RWPE2 (cell line): ENCODE measurements around the gene INVS.

Experiments
- ATAC-seq: fragments of 200-7000 bp; cut with Tn5 transposase; 3 replicates; pipeline ENCODE4 v1.9.1; 2021; ENCODE audit warnings: low read depth
- DNase-seq: peaks from one replicate; pipeline ENCODE4 v3.0.0-alpha.2; 2020; ENCODE audit warnings: low spot score
- H3K27ac ChIP-seq: fragments of 450-650 bp; 2 replicates; pipeline ENCODE4 v1.5.1; 2017; ENCODE audit warnings: mild to moderate bottlenecking; ENCODE audit not compliant: poor library complexity, severe bottlenecking
- H3K27me3 ChIP-seq: fragments of 250-450 bp; sonication (Bioruptor Pico); 2 replicates; pipeline ENCODE4 v1.5.1; 2021; ENCODE audit warnings: mild to moderate bottlenecking, moderate library complexity; ENCODE audit not compliant: insufficient read depth, poor library complexity, severe bottlenecking
- H3K36me3 ChIP-seq: fragments of 250-450 bp; sonication (Bioruptor Pico); 2 replicates; pipeline ENCODE4 v1.5.1; 2020; ENCODE audit warnings: low read depth, mild to moderate bottlenecking, moderate library complexity
- H3K4me1 ChIP-seq: fragments of 250-450 bp; sonication (Bioruptor Pico); 2 replicates; pipeline ENCODE4 v1.5.1; 2021; ENCODE audit warnings: mild to moderate bottlenecking, moderate library complexity; ENCODE audit not compliant: insufficient read depth, poor library complexity, severe bottlenecking
- H3K4me3 ChIP-seq: fragments of 250-450 bp; sonication (Bioruptor Pico); 2 replicates; pipeline ENCODE4 v1.5.1; 2021; ENCODE audit warnings: mild to moderate bottlenecking, moderate library complexity; ENCODE audit not compliant: severe bottlenecking
- H3K9me3 ChIP-seq: fragments of 250-450 bp; sonication (Bioruptor Pico); 2 replicates; pipeline ENCODE4 v1.5.1; 2021; ENCODE audit warnings: mild to moderate bottlenecking, moderate library complexity; ENCODE audit not compliant: severe bottlenecking
- TF ChIP-seq, protein P1 (sequence below): fragments of 450-650 bp; IDR thresholded peaks from one replicate; pipeline ENCODE4 v1.5.1; 2017; ENCODE audit warnings: mild to moderate bottlenecking, moderate library complexity; ENCODE audit not compliant: poor library complexity, severe bottlenecking

INVS gene

DNA sequence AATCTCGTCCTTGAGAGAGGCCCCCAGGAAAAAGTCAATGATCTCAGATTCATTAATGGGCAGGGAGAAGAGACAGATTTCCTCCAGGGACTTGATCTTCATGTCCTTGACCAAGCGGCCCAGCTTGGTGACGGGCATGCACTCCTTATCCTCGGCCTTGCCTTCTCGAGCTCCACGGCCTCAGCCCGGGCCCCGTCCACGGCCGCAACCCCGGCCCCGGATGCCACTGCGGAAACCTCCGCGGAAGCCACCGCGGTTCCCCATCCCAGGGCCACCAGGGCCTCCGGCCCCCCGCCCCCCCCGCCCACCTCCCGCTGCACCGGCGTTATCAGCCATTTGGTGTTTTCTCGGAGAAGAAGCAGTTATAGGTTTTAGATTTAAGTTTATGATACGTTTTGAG is 18.3 kb downstream of the INVS start:
- no peaks in the 10 kb centered on the region for H3K4me1 ChIP-seq
- H3K36me3 ChIP-seq, result peaks cover 17% of the 10 kb centered on the region
- no peak overlapping the region for H3K4me3 ChIP-seq
- DNase-seq (no peak), ATAC-seq (no peak)
- peaks cover 2% of the 10 kb centered on the region for H3K9me3 ChIP-seq
- H3K27me3 ChIP-seq, result no peaks in the 10 kb centered on the region
- H3K27ac ChIP-seq, result no peak overlapping the region
- TF ChIP-seq, protein P1, sequence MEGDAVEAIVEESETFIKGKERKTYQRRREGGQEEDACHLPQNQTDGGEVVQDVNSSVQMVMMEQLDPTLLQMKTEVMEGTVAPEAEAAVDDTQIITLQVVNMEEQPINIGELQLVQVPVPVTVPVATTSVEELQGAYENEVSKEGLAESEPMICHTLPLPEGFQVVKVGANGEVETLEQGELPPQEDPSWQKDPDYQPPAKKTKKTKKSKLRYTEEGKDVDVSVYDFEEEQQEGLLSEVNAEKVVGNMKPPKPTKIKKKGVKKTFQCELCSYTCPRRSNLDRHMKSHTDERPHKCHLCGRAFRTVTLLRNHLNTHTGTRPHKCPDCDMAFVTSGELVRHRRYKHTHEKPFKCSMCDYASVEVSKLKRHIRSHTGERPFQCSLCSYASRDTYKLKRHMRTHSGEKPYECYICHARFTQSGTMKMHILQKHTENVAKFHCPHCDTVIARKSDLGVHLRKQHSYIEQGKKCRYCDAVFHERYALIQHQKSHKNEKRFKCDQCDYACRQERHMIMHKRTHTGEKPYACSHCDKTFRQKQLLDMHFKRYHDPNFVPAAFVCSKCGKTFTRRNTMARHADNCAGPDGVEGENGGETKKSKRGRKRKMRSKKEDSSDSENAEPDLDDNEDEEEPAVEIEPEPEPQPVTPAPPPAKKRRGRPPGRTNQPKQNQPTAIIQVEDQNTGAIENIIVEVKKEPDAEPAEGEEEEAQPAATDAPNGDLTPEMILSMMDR, result no peak

DNA sequence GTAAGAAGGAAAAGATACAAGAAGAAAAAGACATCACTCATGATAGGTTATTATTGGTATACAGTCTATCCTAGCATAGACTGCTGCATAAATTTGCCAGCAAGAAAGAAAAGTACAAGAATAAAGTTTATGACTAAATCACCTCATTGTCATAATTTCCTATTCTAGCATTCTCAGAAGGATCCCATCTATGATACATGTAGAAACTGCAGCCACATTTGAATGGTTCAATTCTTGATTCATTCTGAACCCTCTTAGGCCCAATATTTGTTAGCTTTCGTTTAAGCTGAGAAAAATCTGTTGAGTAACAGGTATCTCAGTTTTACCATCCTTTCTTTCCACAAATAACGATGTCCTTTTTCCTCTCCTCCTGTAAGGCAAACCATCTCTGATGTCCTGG is 21.2 kb downstream of the INVS start:
- Histone ChIP-seq H3K27ac (no peak overlapping the region), H3K9me3 (peaks cover 4% of the 10 kb centered on the region), H3K36me3 (peaks cover 21% of the 10 kb centered on the region), H3K27me3 (no peaks in the 10 kb centered on the region), H3K4me1 (no peaks in the 10 kb centered on the region), H3K4me3 (no peak overlapping the region)
- no peak for DNase-seq
- TF ChIP-seq, protein P1, result no peak
- ATAC-seq, result no peak

DNA sequence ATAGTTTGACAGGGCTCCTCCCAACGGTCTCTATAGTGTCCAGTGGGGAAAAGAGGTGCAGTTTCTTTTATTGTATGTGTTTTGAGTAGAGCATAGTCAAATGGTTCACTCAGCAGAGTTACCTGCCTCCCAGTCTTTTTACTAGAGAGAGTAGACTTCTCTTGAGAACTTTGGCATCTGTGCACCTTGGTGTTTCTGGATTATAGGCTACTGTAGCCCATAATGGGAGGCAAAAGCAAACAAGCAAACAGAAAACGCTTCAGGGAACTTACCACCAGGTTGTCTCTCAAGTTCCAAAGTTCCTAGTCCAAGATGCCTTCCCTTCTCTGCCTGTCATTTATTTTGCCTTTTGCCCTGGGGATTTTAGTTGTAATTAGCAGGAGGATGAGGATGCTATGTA is 26.2 kb downstream of the INVS start:
- Histone ChIP-seq H3K36me3 (peaks cover 47% of the 10 kb centered on the region), H3K4me3 (no peak overlapping the region), H3K27ac (no peak overlapping the region), H3K9me3 (peaks cover 4% of the 10 kb centered on the region), H3K27me3 (no peaks in the 10 kb centered on the region), H3K4me1 (no peaks in the 10 kb centered on the region)
- DNase-seq, result no peak
- TF ChIP-seq, protein P1, result no peak
- no peak for ATAC-seq

DNA sequence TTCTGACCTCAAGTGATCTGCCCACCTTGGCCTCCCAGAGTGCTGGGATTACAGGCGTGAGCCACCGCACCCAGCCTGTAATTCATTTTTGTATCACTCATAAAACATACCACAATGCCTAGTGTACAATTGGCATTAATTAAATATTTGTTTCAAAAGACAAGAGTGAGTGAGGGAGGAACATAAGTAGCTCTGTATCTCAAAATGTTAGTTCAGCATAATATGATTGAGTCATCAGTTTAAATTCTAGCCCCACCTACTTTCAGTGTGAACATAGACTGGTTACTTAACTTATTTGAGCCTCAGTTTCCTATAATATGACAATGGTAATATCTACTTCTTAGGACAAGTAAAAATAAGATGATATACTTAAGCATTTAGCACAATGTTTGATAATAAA is 26.9 kb downstream of the INVS start:
- Histone ChIP-seq H3K4me3 (no peak overlapping the region), H3K27me3 (no peaks in the 10 kb centered on the region), H3K4me1 (no peaks in the 10 kb centered on the region), H3K9me3 (peaks cover 4% of the 10 kb centered on the region), H3K36me3 (peaks cover 51% of the 10 kb centered on the region), H3K27ac (no peak overlapping the region)
- TF ChIP-seq, protein P1, result no peak
- no peak for ATAC-seq
- DNase-seq, result no peak

DNA sequence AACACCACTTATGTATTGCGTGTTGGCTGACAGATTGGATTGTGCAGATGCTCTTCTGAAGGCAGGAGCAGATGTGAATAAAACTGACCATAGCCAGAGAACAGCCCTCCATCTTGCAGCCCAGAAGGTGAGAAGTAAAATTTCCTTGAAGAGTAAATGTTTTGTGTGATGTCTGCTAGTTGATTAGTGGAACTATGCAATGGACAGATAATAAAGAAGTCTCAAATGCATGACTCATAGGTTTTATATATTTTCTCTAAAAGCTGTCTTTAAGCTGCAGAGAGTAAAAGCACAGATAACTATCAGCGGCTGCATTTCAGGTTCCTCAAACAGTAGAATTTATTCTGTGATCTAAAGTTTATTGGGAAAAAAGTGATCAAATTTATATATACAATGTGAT is 27.4 kb downstream of the INVS start:
- Histone ChIP-seq H3K27me3 (no peaks in the 10 kb centered on the region), H3K4me3 (no peak overlapping the region), H3K36me3 (peaks cover 56% of the 10 kb centered on the region), H3K4me1 (no peaks in the 10 kb centered on the region), H3K27ac (no peak overlapping the region), H3K9me3 (peaks cover 4% of the 10 kb centered on the region)
- ATAC-seq, result no peak
- no peak for DNase-seq
- TF ChIP-seq, protein P1, result no peak
